Natural killer cell (primary cell): ENCODE data around the gene HES6. TPM values are rescaled to one million over a fixed set of nuclear protein-coding genes. Genes with fewer than 3 reads are reported as not detected.

Source experiments
- ATAC-seq, 3 donors: fragments of 150-1000 bp in 2 of 3; fragments of 200-7000 bp in 1 of 3; cut with Tn5 transposase; 1 replicate in 1 of 3; 2 replicates in 2 of 3; pipeline ENCODE4 v1.10.0; 2021; ENCODE audit warnings: mild to moderate bottlenecking in 2 of 3, moderate library complexity in 2 of 3
- DNase-seq, 2 donors: peaks; one replicate each; pipeline versions ENCODE4 v3.0.0 to v3.0.0-alpha.2; 2013 to 2021; ENCODE audit warnings: mixed read lengths in 1 of 2
- H3K27ac ChIP-seq: one replicate; pipeline ENCODE4 v1.5.1; 2013; ENCODE audit warnings: mild to moderate bottlenecking, low read length
- H3K27me3 ChIP-seq: one replicate; pipeline ENCODE4 v1.6.1; 2013; ENCODE audit warnings: low read length; ENCODE audit not compliant: control insufficient read depth, insufficient read depth
- H3K36me3 ChIP-seq: one replicate; pipeline ENCODE4 v1.6.1; 2013; ENCODE audit warnings: low read length; ENCODE audit not compliant: control insufficient read depth, insufficient read depth
- H3K4me1 ChIP-seq: one replicate; pipeline ENCODE4 v1.6.1; 2013; ENCODE audit warnings: low read length; ENCODE audit not compliant: control insufficient read depth, insufficient read depth
- H3K4me3 ChIP-seq: one replicate; pipeline ENCODE4 v1.5.1; 2013; ENCODE audit warnings: low read length
- H3K9me3 ChIP-seq: one replicate; pipeline ENCODE4 v1.6.1; 2013; ENCODE audit warnings: low read length; ENCODE audit not compliant: control insufficient read depth, insufficient read depth
- H3K27ac Mint-ChIP-seq, 2 donors: one replicate each; pipeline ENCODE4 v1.8.0; 2022; ENCODE audit warnings: mild to moderate bottlenecking in 2 of 2, mixed read lengths in 2 of 2, moderate library complexity in 1 of 2
- H3K27me3 Mint-ChIP-seq, 2 donors: one replicate each; pipeline ENCODE4 v1.8.0; 2022; ENCODE audit warnings: low read depth in 2 of 2, mixed read lengths in 2 of 2
- H3K36me3 Mint-ChIP-seq: one replicate; pipeline ENCODE4 v1.8.0; 2022; ENCODE audit warnings: mixed read lengths
- H3K4me1 Mint-ChIP-seq, 2 donors: one replicate each; pipeline ENCODE4 v1.8.0; 2022; ENCODE audit warnings: mixed read lengths in 2 of 2
- H3K4me3 Mint-ChIP-seq: one replicate; pipeline ENCODE4 v1.8.0; 2022; ENCODE audit warnings: mild to moderate bottlenecking, moderate library complexity, mixed read lengths
- H3K9me3 Mint-ChIP-seq, 2 donors: one replicate each; pipeline ENCODE4 v1.8.0; 2022; ENCODE audit warnings: mixed read lengths in 2 of 2
- CTCF ChIP-seq: fragments of 200-600 bp; IDR thresholded peaks from one replicate; pipeline ENCODE4 v1.8.0; 2022; ENCODE audit warnings: antibody characterized with exemption
- WGBS: methylation state at CpG from one replicate; pipeline ENCODE4 v1.1.7; 2013; ENCODE audit warnings: missing lambda C conversion rate; ENCODE audit not compliant: insufficient coverage; 5-methylcytosine and 5-hydroxymethylcytosine counted together
- intact Hi-C: fragments of 100-400 bp; cut with micrococcal nuclease; formaldehyde crosslinking; loops from one replicate; pipeline ENCODE4 v1.14.2; 2022
- total RNA-seq, 4 donors: library from RNA; stranded (reverse); fragments of 120-200 nt in 1 of 4; gene quantifications; one replicate each; pipeline versions ENCODE4 v1.2.3 to v1.2.4, GENCODE V29; 2013 to 2022

Gene HES6
- total RNA-seq, 3 donors from 2014 or later (not counting 1 experiment from before 2014, with no cell fraction given): 11.3 to 15.4 (median 13.5) TPM

GRCh38 chr2:238287737-238288649, 48.2 kb upstream of the HES6 start, which contains the start of gene PER2:
Gene PER2, minus strand, starts transcription at chr2:238288610. Its CDS starts 10,674 bp downstream, at chr2:238277936.
- Histone ChIP-seq H3K9me3 (no peaks in the 10 kb centered on the region), H3K4me3 (peak within 1 kb of the TSS; percentile 92), H3K36me3 (no peaks in the 10 kb centered on the region), H3K27me3 (no peaks in the 10 kb centered on the region), H3K4me1 (peaks cover 35% of the 10 kb centered on the region), H3K27ac (peak within 1 kb of the TSS; percentile 86)
- DNase-seq (peak in 1 of 2 donors; percentile 62), ATAC-seq (peak; percentile 7 to 17 (median 14))
- Mint-ChIP-seq H3K27ac (peak within 1 kb of the TSS; percentile 98 to 99), H3K36me3 (no peaks in the 10 kb centered on the region), H3K27me3 (no peaks in the 10 kb centered on the region), H3K4me1 (peaks cover 41 to 53% of the 10 kb centered on the region in 2 donors), H3K4me3 (peak within 1 kb of the TSS; percentile 99), H3K9me3 (no peaks in the 10 kb centered on the region)
- no peak for TF ChIP-seq CTCF
- WGBS: 1% methylated on average over 63 of the region's 65 CpGs
- intact Hi-C loops: loop anchor here (2.0 to 10.0 kb wide), 4 partner anchors 46 to 613 kb away; partner anchors contain the start of genes ASB1, HES6 and UBE2F

- intact Hi-C loops: loop anchor here (5.0 to 10.0 kb wide), 2 partner anchors 45 to 322 kb away; partner anchors contain the start of genes HES6 and UBE2F
- Histone ChIP-seq H3K9me3 (no peaks in the 10 kb centered on the region), H3K4me3 (no peak overlapping the region), H3K27me3 (no peaks in the 10 kb centered on the region), H3K36me3 (no peaks in the 10 kb centered on the region), H3K27ac (no peak overlapping the region), H3K4me1 (peaks cover 35% of the 10 kb centered on the region)
- Mint-ChIP-seq H3K4me3 (peak overlapping the region; percentile 84), H3K36me3 (no peaks in the 10 kb centered on the region), H3K27me3 (no peaks in the 10 kb centered on the region), H3K27ac (peak overlapping the region; percentile 98 to 99), H3K4me1 (peaks cover 48 to 59% of the 10 kb centered on the region in 2 donors), H3K9me3 (no peaks in the 10 kb centered on the region)
- WGBS: 84% methylated on average over 11 of the region's 11 CpGs
- TF ChIP-seq CTCF: no peak
- ATAC-seq (no peak), DNase-seq (no peak)
These were observed 47.3 kb upstream of the HES6 start for GRCh38 chr2:238286987-238287736.

GRCh38 chr2:238286551-238286950, 46.7 kb upstream of the HES6 start:
- Histone ChIP-seq H3K9me3 (no peaks in the 10 kb centered on the region), H3K27me3 (no peaks in the 10 kb centered on the region), H3K36me3 (no peaks in the 10 kb centered on the region), H3K4me3 (no peak overlapping the region), H3K27ac (no peak overlapping the region), H3K4me1 (peaks cover 35% of the 10 kb centered on the region)
- Mint-ChIP-seq H3K4me1 (peaks cover 50 to 61% of the 10 kb centered on the region in 2 donors), H3K27ac (peak overlapping the region; percentile 98 to 99), H3K36me3 (no peaks in the 10 kb centered on the region), H3K4me3 (peak overlapping the region; percentile 84), H3K9me3 (no peaks in the 10 kb centered on the region), H3K27me3 (no peaks in the 10 kb centered on the region)
- intact Hi-C loops: loop anchor here (5.0 to 10.0 kb wide), 2 partner anchors 44 to 322 kb away; partner anchors contain the start of genes HES6 and UBE2F
- DNase-seq (no peak), ATAC-seq (no peak)
- no peak for TF ChIP-seq CTCF
- WGBS: 87% methylated on average over 7 of the region's 7 CpGs
